ENCODE data around the gene GRP.
A peak's percentile ranks its signal among the peaks of the same experiment; 100 is the strongest.
"Not testable (repeated sequence)": the region's sequence is repeated elsewhere in the genome, so short reads cannot be mapped to it uniquely, and the experiment has no call there.

The GRP gene

GRCh38 chr18:59255491-59255890 is 35.5 kb downstream of the GRP start:
- not testable (repeated sequence) for H3K27ac ChIP-seq (ENCODE audit: low read depth, low read length); H3K9ac ChIP-seq (ENCODE audit: low read depth, low read length); H3K36me3 ChIP-seq (ENCODE audit: control insufficient read depth, insufficient read depth, low read length); H3K27me3 ChIP-seq (ENCODE audit: control insufficient read depth, insufficient read depth, low read length); H3K4me1 ChIP-seq (ENCODE audit: control insufficient read depth, insufficient read depth, low read length); H3K4me3 ChIP-seq (ENCODE audit: low read depth, low read length); H3K9me3 ChIP-seq (ENCODE audit: control insufficient read depth, insufficient read depth, low read length)

- H3K9ac ChIP-seq (ENCODE audit: low read depth, low read length); H3K9me3 ChIP-seq (ENCODE audit: control insufficient read depth, insufficient read depth, low read length); H3K4me3 ChIP-seq (ENCODE audit: low read depth, low read length); H3K36me3 ChIP-seq (ENCODE audit: control insufficient read depth, insufficient read depth, low read length); H3K27ac ChIP-seq (ENCODE audit: low read depth, low read length): not testable (repeated sequence)
- peaks cover 16% of the 10 kb centered on the region for H3K4me1 ChIP-seq (ENCODE audit: control insufficient read depth, insufficient read depth, low read length)
- peaks cover 46% of the 10 kb centered on the region for H3K27me3 ChIP-seq (ENCODE audit: control insufficient read depth, insufficient read depth, low read length)
Measured at GRCh38 chr18:59261842-59262241, 41.9 kb downstream of the GRP start.

GRCh38 chr18:59262243-59262642 is 42.3 kb downstream of the GRP start:
- not testable (repeated sequence) for H3K4me3 ChIP-seq (ENCODE audit: low read depth, low read length); H3K9ac ChIP-seq (ENCODE audit: low read depth, low read length); H3K36me3 ChIP-seq (ENCODE audit: control insufficient read depth, insufficient read depth, low read length); H3K9me3 ChIP-seq (ENCODE audit: control insufficient read depth, insufficient read depth, low read length); H3K27ac ChIP-seq (ENCODE audit: low read depth, low read length)
- Histone ChIP-seq H3K4me1 (ENCODE audit: control insufficient read depth, insufficient read depth, low read length) (peaks cover 17% of the 10 kb centered on the region), H3K27me3 (ENCODE audit: control insufficient read depth, insufficient read depth, low read length) (peaks cover 50% of the 10 kb centered on the region)

- Histone ChIP-seq H3K36me3 (ENCODE audit: control insufficient read depth, insufficient read depth, low read length) (no peaks in the 10 kb centered on the region), H3K4me3 (ENCODE audit: low read depth, low read length) (no peak overlapping the region), H3K4me1 (ENCODE audit: control insufficient read depth, insufficient read depth, low read length) (peaks cover 28% of the 10 kb centered on the region), H3K9ac (ENCODE audit: low read depth, low read length) (no peak overlapping the region), H3K27me3 (ENCODE audit: control insufficient read depth, insufficient read depth, low read length) (peaks cover 64% of the 10 kb centered on the region), H3K9me3 (ENCODE audit: control insufficient read depth, insufficient read depth, low read length) (no peaks in the 10 kb centered on the region), H3K27ac (ENCODE audit: low read depth, low read length) (no peak overlapping the region)
Measured at GRCh38 chr18:59263661-59264060, 43.7 kb downstream of the GRP start.

- H3K9me3 ChIP-seq (ENCODE audit: control insufficient read depth, insufficient read depth, low read length), result no peaks in the 10 kb centered on the region
- H3K36me3 ChIP-seq (ENCODE audit: control insufficient read depth, insufficient read depth, low read length), result no peaks in the 10 kb centered on the region
- peaks cover 68% of the 10 kb centered on the region for H3K27me3 ChIP-seq (ENCODE audit: control insufficient read depth, insufficient read depth, low read length)
- H3K27ac ChIP-seq (ENCODE audit: low read depth, low read length), result no peak overlapping the region
- no peak overlapping the region for H3K9ac ChIP-seq (ENCODE audit: low read depth, low read length)
- 0 out of 2 replicates have a peak overlapping the region, but pooled peaks have one; percentile 65 for H3K4me3 ChIP-seq (ENCODE audit: low read depth, low read length)
- peaks cover 28% of the 10 kb centered on the region for H3K4me1 ChIP-seq (ENCODE audit: control insufficient read depth, insufficient read depth, low read length)
Measured at GRCh38 chr18:59264121-59264571, 44.2 kb downstream of the GRP start.

GRCh38 chr18:59264651-59265245 is 44.8 kb downstream of the GRP start:
- Histone ChIP-seq H3K27me3 (ENCODE audit: control insufficient read depth, insufficient read depth, low read length) (peaks cover 74% of the 10 kb centered on the region), H3K27ac (ENCODE audit: low read depth, low read length) (no peak overlapping the region), H3K9me3 (ENCODE audit: control insufficient read depth, insufficient read depth, low read length) (no peaks in the 10 kb centered on the region), H3K9ac (ENCODE audit: low read depth, low read length) (no peak overlapping the region), H3K4me3 (ENCODE audit: low read depth, low read length) (peak overlapping the region; percentile 65), H3K36me3 (ENCODE audit: control insufficient read depth, insufficient read depth, low read length) (no peaks in the 10 kb centered on the region), H3K4me1 (ENCODE audit: control insufficient read depth, insufficient read depth, low read length) (peaks cover 32% of the 10 kb centered on the region)

GRCh38 chr18:59265246-59265973 is 45.5 kb downstream of the GRP start:
- H3K27ac ChIP-seq (ENCODE audit: low read depth, low read length), result no peak overlapping the region
- no peaks in the 10 kb centered on the region for H3K9me3 ChIP-seq (ENCODE audit: control insufficient read depth, insufficient read depth, low read length)
- H3K9ac ChIP-seq (ENCODE audit: low read depth, low read length), result no peak overlapping the region
- H3K4me1 ChIP-seq (ENCODE audit: control insufficient read depth, insufficient read depth, low read length), result peaks cover 37% of the 10 kb centered on the region
- H3K27me3 ChIP-seq (ENCODE audit: control insufficient read depth, insufficient read depth, low read length), result peaks cover 81% of the 10 kb centered on the region
- peak overlapping the region; percentile 65 for H3K4me3 ChIP-seq (ENCODE audit: low read depth, low read length)
- H3K36me3 ChIP-seq (ENCODE audit: control insufficient read depth, insufficient read depth, low read length), result no peaks in the 10 kb centered on the region

- peaks cover 86% of the 10 kb centered on the region for H3K27me3 ChIP-seq (ENCODE audit: control insufficient read depth, insufficient read depth, low read length)
- no peak overlapping the region for H3K27ac ChIP-seq (ENCODE audit: low read depth, low read length)
- H3K9me3 ChIP-seq (ENCODE audit: control insufficient read depth, insufficient read depth, low read length), result no peaks in the 10 kb centered on the region
- no peak overlapping the region for H3K9ac ChIP-seq (ENCODE audit: low read depth, low read length)
- H3K4me1 ChIP-seq (ENCODE audit: control insufficient read depth, insufficient read depth, low read length), result peaks cover 43% of the 10 kb centered on the region
- H3K4me3 ChIP-seq (ENCODE audit: low read depth, low read length), result no peak overlapping the region
- no peaks in the 10 kb centered on the region for H3K36me3 ChIP-seq (ENCODE audit: control insufficient read depth, insufficient read depth, low read length)
Measured at GRCh38 chr18:59265974-59266369, 46.0 kb downstream of the GRP start.

- Histone ChIP-seq H3K9me3 (ENCODE audit: control insufficient read depth, insufficient read depth, low read length) (no peaks in the 10 kb centered on the region), H3K36me3 (ENCODE audit: control insufficient read depth, insufficient read depth, low read length) (no peaks in the 10 kb centered on the region), H3K4me3 (ENCODE audit: low read depth, low read length) (no peak overlapping the region), H3K27me3 (ENCODE audit: control insufficient read depth, insufficient read depth, low read length) (peaks cover 91% of the 10 kb centered on the region), H3K4me1 (ENCODE audit: control insufficient read depth, insufficient read depth, low read length) (peaks cover 44% of the 10 kb centered on the region), H3K27ac (ENCODE audit: low read depth, low read length) (no peak overlapping the region), H3K9ac (ENCODE audit: low read depth, low read length) (no peak overlapping the region)
Measured at GRCh38 chr18:59266459-59266858, 46.5 kb downstream of the GRP start.

- Histone ChIP-seq H3K9ac (ENCODE audit: low read depth, low read length) (no peak overlapping the region), H3K4me3 (ENCODE audit: low read depth, low read length) (0 out of 2 replicates have a peak overlapping the region, but pooled peaks have one; percentile 65), H3K27ac (ENCODE audit: low read depth, low read length) (no peak overlapping the region), H3K4me1 (ENCODE audit: control insufficient read depth, insufficient read depth, low read length) (peaks cover 46% of the 10 kb centered on the region), H3K36me3 (ENCODE audit: control insufficient read depth, insufficient read depth, low read length) (no peaks in the 10 kb centered on the region), H3K27me3 (ENCODE audit: control insufficient read depth, insufficient read depth, low read length) (peaks cover 96% of the 10 kb centered on the region), H3K9me3 (ENCODE audit: control insufficient read depth, insufficient read depth, low read length) (no peaks in the 10 kb centered on the region)
Measured at GRCh38 chr18:59266886-59267502, 47.0 kb downstream of the GRP start.

GRCh38 chr18:59267503-59268126 is 47.7 kb downstream of the GRP start:
- Histone ChIP-seq H3K4me3 (ENCODE audit: low read depth, low read length) (peak overlapping the region; percentile 65), H3K27me3 (ENCODE audit: control insufficient read depth, insufficient read depth, low read length) (peaks cover 99% of the 10 kb centered on the region), H3K4me1 (ENCODE audit: control insufficient read depth, insufficient read depth, low read length) (peaks cover 46% of the 10 kb centered on the region), H3K36me3 (ENCODE audit: control insufficient read depth, insufficient read depth, low read length) (no peaks in the 10 kb centered on the region), H3K27ac (ENCODE audit: low read depth, low read length) (no peak overlapping the region), H3K9ac (ENCODE audit: low read depth, low read length) (no peak overlapping the region), H3K9me3 (ENCODE audit: control insufficient read depth, insufficient read depth, low read length) (no peaks in the 10 kb centered on the region)

Measured in HUES48 (cell line).